Skeletal muscle satellite cell (primary cell): Measurements from ENCODE around the gene PAPOLA.

Source experiments
- H3K27me3 ChIP-seq: 2 replicates; pipeline ENCODE4 v1.7.0; 2013; ENCODE audit warnings: low read length; ENCODE audit not compliant: control insufficient read depth, insufficient read depth
- H3K36me3 ChIP-seq: 2 replicates; pipeline ENCODE4 v1.7.0; 2013; ENCODE audit warnings: mild to moderate bottlenecking, control low read depth, low read length; ENCODE audit not compliant: insufficient read depth
- H3K4me1 ChIP-seq: 2 replicates; pipeline ENCODE4 v1.7.0; 2013; ENCODE audit warnings: low read length; ENCODE audit not compliant: control insufficient read depth, insufficient read depth
- H3K4me2 ChIP-seq: 2 replicates; pipeline ENCODE4 v1.7.0; 2013; ENCODE audit warnings: mild to moderate bottlenecking, low read length
- H3K4me3 ChIP-seq: 2 replicates; pipeline ENCODE4 v1.7.0; 2013; ENCODE audit warnings: low read length
- H3K9ac ChIP-seq: 2 replicates; pipeline ENCODE4 v1.7.0; 2013; ENCODE audit warnings: mild to moderate bottlenecking, low read depth, low read length, moderate library complexity
- H3K9me3 ChIP-seq: replicated peaks from 2 replicates; pipeline ENCODE4 v1.7.0; 2013; ENCODE audit warnings: mild to moderate bottlenecking, control low read depth, low read length

PAPOLA gene

GRCh38 chr14:96525452-96525851 lies 23.3 kb downstream of the PAPOLA start:
- Histone ChIP-seq H3K9ac (no peak overlapping the region), H3K36me3 (peaks cover 52% of the 10 kb centered on the region), H3K9me3 (no peaks in the 10 kb centered on the region), H3K4me1 (no peaks in the 10 kb centered on the region), H3K4me3 (no peak overlapping the region), H3K27me3 (no peaks in the 10 kb centered on the region), H3K4me2 (no peak overlapping the region)

- Histone ChIP-seq H3K36me3 (peaks cover 40% of the 10 kb centered on the region), H3K9me3 (no peaks in the 10 kb centered on the region)
Observed at GRCh38 chr14:96532632-96533031, 30.4 kb downstream of the PAPOLA start.

GRCh38 chr14:96536807-96537206 lies 34.6 kb downstream of the PAPOLA start:
- Histone ChIP-seq H3K4me3 (no peak overlapping the region), H3K4me2 (no peak overlapping the region), H3K27me3 (no peaks in the 10 kb centered on the region), H3K36me3 (peaks cover 28% of the 10 kb centered on the region), H3K4me1 (no peaks in the 10 kb centered on the region), H3K9me3 (no peaks in the 10 kb centered on the region), H3K9ac (no peak overlapping the region)

More at GRCh38 chr14:96532632-96533031, 30.4 kb downstream of the PAPOLA start:
- Histone ChIP-seq H3K4me2 (no peak overlapping the region), H3K27me3 (no peaks in the 10 kb centered on the region), H3K4me1 (no peaks in the 10 kb centered on the region), H3K9ac (no peak overlapping the region), H3K4me3 (no peak overlapping the region)

GRCh38 chr14:96538097-96538989 lies 36.2 kb downstream of the PAPOLA start:
- Histone ChIP-seq H3K4me1 (no peaks in the 10 kb centered on the region), H3K4me3 (no peak overlapping the region), H3K9me3 (no peaks in the 10 kb centered on the region)

GRCh38 chr14:96538990-96539317 lies 36.8 kb downstream of the PAPOLA start:
- Histone ChIP-seq H3K9ac (no peak overlapping the region), H3K4me2 (no peak overlapping the region), H3K9me3 (no peaks in the 10 kb centered on the region), H3K36me3 (peaks cover 22% of the 10 kb centered on the region), H3K4me3 (no peak overlapping the region), H3K4me1 (no peaks in the 10 kb centered on the region), H3K27me3 (no peaks in the 10 kb centered on the region)

More at GRCh38 chr14:96538097-96538989, 36.2 kb downstream of the PAPOLA start:
- Histone ChIP-seq H3K36me3 (peaks cover 22% of the 10 kb centered on the region), H3K27me3 (no peaks in the 10 kb centered on the region), H3K4me2 (no peak overlapping the region), H3K9ac (no peak overlapping the region)

GRCh38 chr14:96554315-96554910 lies 52.2 kb downstream of the PAPOLA start:
- H3K9me3 ChIP-seq, result no peaks in the 10 kb centered on the region
- H3K36me3 ChIP-seq, result peaks cover 72% of the 10 kb centered on the region
- no peak overlapping the region for H3K4me3 ChIP-seq
- H3K9ac ChIP-seq, result no peak overlapping the region
- H3K4me2 ChIP-seq, result no peak overlapping the region
- no peaks in the 10 kb centered on the region for H3K4me1 ChIP-seq
- H3K27me3 ChIP-seq, result no peaks in the 10 kb centered on the region

- no peak overlapping the region for H3K4me2 ChIP-seq
- peaks cover 47% of the 10 kb centered on the region for H3K36me3 ChIP-seq
- no peaks in the 10 kb centered on the region for H3K4me1 ChIP-seq
- H3K9me3 ChIP-seq, result no peaks in the 10 kb centered on the region
- no peak overlapping the region for H3K4me3 ChIP-seq
- no peaks in the 10 kb centered on the region for H3K27me3 ChIP-seq
- no peak overlapping the region for H3K9ac ChIP-seq
Observed at GRCh38 chr14:96559571-96559970, 57.4 kb downstream of the PAPOLA start.

- no peak overlapping the region for H3K4me2 ChIP-seq
- no peaks in the 10 kb centered on the region for H3K27me3 ChIP-seq
- no peak overlapping the region for H3K9ac ChIP-seq
- H3K4me3 ChIP-seq, result no peak overlapping the region
- H3K9me3 ChIP-seq, result no peaks in the 10 kb centered on the region
- no peaks in the 10 kb centered on the region for H3K4me1 ChIP-seq
- H3K36me3 ChIP-seq, result peaks cover 30% of the 10 kb centered on the region
Observed at GRCh38 chr14:96564389-96564788, 62.2 kb downstream of the PAPOLA start.

GRCh38 chr14:96565811-96566210 lies 63.6 kb downstream of the PAPOLA start:
- Histone ChIP-seq H3K36me3 (peaks cover 23% of the 10 kb centered on the region), H3K4me2 (no peak overlapping the region), H3K9me3 (no peaks in the 10 kb centered on the region), H3K9ac (no peak overlapping the region), H3K4me3 (no peak overlapping the region), H3K4me1 (no peaks in the 10 kb centered on the region), H3K27me3 (no peaks in the 10 kb centered on the region)

GRCh38 chr14:96567289-96567899 lies 65.2 kb downstream of the PAPOLA start:
- Histone ChIP-seq H3K4me2 (no peak overlapping the region), H3K4me1 (no peaks in the 10 kb centered on the region), H3K9me3 (no peaks in the 10 kb centered on the region), H3K36me3 (peaks cover 15% of the 10 kb centered on the region), H3K9ac (no peak overlapping the region), H3K27me3 (no peaks in the 10 kb centered on the region), H3K4me3 (no peak overlapping the region)

- H3K4me3 ChIP-seq, result no peak overlapping the region
- peaks cover under 1% of the 10 kb centered on the region for H3K4me1 ChIP-seq
- no peaks in the 10 kb centered on the region for H3K9me3 ChIP-seq
- H3K9ac ChIP-seq, result no peak overlapping the region
- H3K27me3 ChIP-seq, result no peaks in the 10 kb centered on the region
- H3K4me2 ChIP-seq, result no peak overlapping the region
- H3K36me3 ChIP-seq, result peaks cover 15% of the 10 kb centered on the region
Observed at GRCh38 chr14:96568621-96569020, 66.4 kb downstream of the PAPOLA start.
